Vagina (tissue), 2 donors: ENCODE measurements around the gene KCNQ4. TPM values are rescaled to one million over a fixed set of nuclear protein-coding genes. Genes with fewer than 3 reads are reported as not detected.

Experiments
- DNase-seq, 2 donors: peaks; one replicate each; pipeline ENCODE4 v3.0.0-alpha.2; 2017; ENCODE audit errors: extremely low spot score in 2 of 2
- H3K27ac ChIP-seq: fragments of 200-600 bp; sonication (generic); one replicate; pipeline ENCODE4 v1.5.1; 2019
- H3K27me3 ChIP-seq: fragments of 200-600 bp; sonication (generic); one replicate; pipeline ENCODE4 v1.5.1; 2019
- H3K36me3 ChIP-seq, 2 donors: fragments of 200-600 bp; sonication (generic); one replicate each; pipeline ENCODE4 v1.5.1; 2017 to 2019
- H3K4me1 ChIP-seq: fragments of 200-600 bp; sonication (generic); one replicate; pipeline ENCODE4 v1.5.1; 2019
- H3K4me3 ChIP-seq, 2 donors: fragments of 200-600 bp; sonication (generic); 1 replicate in 1 of 2; 2 replicates in 1 of 2; pipeline ENCODE4 v1.5.1; 2016 to 2019
- H3K9me3 ChIP-seq: fragments of 200-600 bp; sonication (generic); one replicate; pipeline ENCODE4 v1.5.1; 2019
- POLR2A ChIP-seq, 2 donors: fragments of 450-650 bp; IDR thresholded peaks; one replicate each; pipeline ENCODE4 v1.6.1; 2017; ENCODE audit warnings: antibody characterized with exemption in 2 of 2, mild to moderate bottlenecking in 2 of 2, moderate library complexity in 2 of 2
- POLR2AphosphoS5 ChIP-seq, 2 donors: sonication (generic); formaldehyde crosslinking; IDR thresholded peaks; one replicate each; pipeline ENCODE4 v1.9.0; 2017; ENCODE audit warnings: antibody characterized with exemption in 2 of 2, mild to moderate bottlenecking in 2 of 2, low read depth in 1 of 2; ENCODE audit not compliant: insufficient read depth in 1 of 2
- intact Hi-C: fragments of 100-400 bp; cut with DNase I; formaldehyde crosslinking; loops from one replicate; pipeline ENCODE4 v1.15.1; 2023
- total RNA-seq: library from RNA; depleted of rRNA; stranded (reverse); fragments of >200 nt; gene quantifications from one replicate; pipeline ENCODE4 v1.2.3, GENCODE V29; 2016
- TF ChIP-seq, protein P1 (sequence below), 3 experiments: fragments of 450-650 bp in 2 of 3; fragments of 200-600 bp in 1 of 3; sonication (generic) in 1 of 3; IDR thresholded peaks; one replicate each; pipeline ENCODE4 v1.5.1; 2017 to 2019; ENCODE audit warnings: antibody characterized with exemption in 3 of 3, mild to moderate bottlenecking in 2 of 3, moderate library complexity in 2 of 3

KCNQ4 gene
- total RNA-seq, 1 donor from 2014 or later: 2.0 TPM

- DNase-seq: no peak
- no peak for TF ChIP-seq POLR2A (IDR thresholded peaks at IDR 0.05)
- TF ChIP-seq POLR2AphosphoS5 (IDR thresholded peaks at IDR 0.05; ENCODE audit: insufficient read depth in 1 of 2, low read depth in 1 of 2): no peak
- TF ChIP-seq, protein P1, sequence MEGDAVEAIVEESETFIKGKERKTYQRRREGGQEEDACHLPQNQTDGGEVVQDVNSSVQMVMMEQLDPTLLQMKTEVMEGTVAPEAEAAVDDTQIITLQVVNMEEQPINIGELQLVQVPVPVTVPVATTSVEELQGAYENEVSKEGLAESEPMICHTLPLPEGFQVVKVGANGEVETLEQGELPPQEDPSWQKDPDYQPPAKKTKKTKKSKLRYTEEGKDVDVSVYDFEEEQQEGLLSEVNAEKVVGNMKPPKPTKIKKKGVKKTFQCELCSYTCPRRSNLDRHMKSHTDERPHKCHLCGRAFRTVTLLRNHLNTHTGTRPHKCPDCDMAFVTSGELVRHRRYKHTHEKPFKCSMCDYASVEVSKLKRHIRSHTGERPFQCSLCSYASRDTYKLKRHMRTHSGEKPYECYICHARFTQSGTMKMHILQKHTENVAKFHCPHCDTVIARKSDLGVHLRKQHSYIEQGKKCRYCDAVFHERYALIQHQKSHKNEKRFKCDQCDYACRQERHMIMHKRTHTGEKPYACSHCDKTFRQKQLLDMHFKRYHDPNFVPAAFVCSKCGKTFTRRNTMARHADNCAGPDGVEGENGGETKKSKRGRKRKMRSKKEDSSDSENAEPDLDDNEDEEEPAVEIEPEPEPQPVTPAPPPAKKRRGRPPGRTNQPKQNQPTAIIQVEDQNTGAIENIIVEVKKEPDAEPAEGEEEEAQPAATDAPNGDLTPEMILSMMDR (IDR thresholded peaks at IDR 0.05): no peak
- Histone ChIP-seq H3K27ac (no peak overlapping the region), H3K4me1 (peaks cover 14% of the 10 kb centered on the region), H3K27me3 (no peaks in the 10 kb centered on the region), H3K9me3 (no peaks in the 10 kb centered on the region), H3K36me3 (no peaks in the 10 kb centered on the region), H3K4me3 (no peak overlapping the region)
- intact Hi-C loops: no loop called here
These were observed 24.9 kb downstream of the KCNQ4 start for GRCh38 chr1:40808444-40808843.

DNA sequence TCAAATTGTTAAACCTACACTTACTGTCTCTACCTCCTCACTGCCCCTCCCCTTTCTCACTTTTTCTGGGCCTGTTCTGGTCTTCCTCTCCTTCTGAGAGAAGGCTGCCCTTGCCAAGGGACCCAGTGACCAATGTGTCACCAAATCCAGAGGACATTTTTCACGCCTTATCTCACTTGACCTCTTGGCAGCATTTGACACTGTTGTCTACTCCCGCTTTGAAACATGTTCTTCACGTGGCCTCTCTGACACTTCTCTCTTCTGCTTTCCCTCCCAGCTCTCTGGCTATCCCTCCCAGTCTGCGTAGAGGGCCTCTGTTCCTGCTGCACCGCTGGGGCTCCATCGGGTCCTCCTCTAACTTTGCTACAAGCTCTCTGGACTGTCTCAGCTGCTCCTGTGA, 25.3 kb downstream of the KCNQ4 start:
- Histone ChIP-seq H3K4me1 (peaks cover 14% of the 10 kb centered on the region), H3K36me3 (no peaks in the 10 kb centered on the region), H3K27ac (no peak overlapping the region), H3K9me3 (no peaks in the 10 kb centered on the region), H3K4me3 (no peak overlapping the region), H3K27me3 (no peaks in the 10 kb centered on the region)
- intact Hi-C loops: no loop called here
- DNase-seq: no peak
- TF ChIP-seq POLR2A (IDR thresholded peaks at IDR 0.05) (no peak), POLR2AphosphoS5 (IDR thresholded peaks at IDR 0.05; ENCODE audit: insufficient read depth in 1 of 2, low read depth in 1 of 2) (no peak)
- TF ChIP-seq, protein P1 (IDR thresholded peaks at IDR 0.05): no peak

- DNase-seq: no peak
- intact Hi-C loops: no loop called here
- peaks cover 14% of the 10 kb centered on the region for H3K4me1 ChIP-seq
- no peaks in the 10 kb centered on the region for H3K27me3 ChIP-seq
- no peak overlapping the region for H3K4me3 ChIP-seq
- no peaks in the 10 kb centered on the region for H3K9me3 ChIP-seq
- TF ChIP-seq POLR2A (IDR thresholded peaks at IDR 0.05): no peak
- TF ChIP-seq POLR2AphosphoS5 (IDR thresholded peaks at IDR 0.05; ENCODE audit: insufficient read depth in 1 of 2, low read depth in 1 of 2): no peak
- TF ChIP-seq, protein P1 (IDR thresholded peaks at IDR 0.05): no peak
- no peak overlapping the region for H3K27ac ChIP-seq
- no peaks in the 10 kb centered on the region for H3K36me3 ChIP-seq
These were observed 27.3 kb downstream of the KCNQ4 start for GRCh38 chr1:40810927-40811326.

DNA sequence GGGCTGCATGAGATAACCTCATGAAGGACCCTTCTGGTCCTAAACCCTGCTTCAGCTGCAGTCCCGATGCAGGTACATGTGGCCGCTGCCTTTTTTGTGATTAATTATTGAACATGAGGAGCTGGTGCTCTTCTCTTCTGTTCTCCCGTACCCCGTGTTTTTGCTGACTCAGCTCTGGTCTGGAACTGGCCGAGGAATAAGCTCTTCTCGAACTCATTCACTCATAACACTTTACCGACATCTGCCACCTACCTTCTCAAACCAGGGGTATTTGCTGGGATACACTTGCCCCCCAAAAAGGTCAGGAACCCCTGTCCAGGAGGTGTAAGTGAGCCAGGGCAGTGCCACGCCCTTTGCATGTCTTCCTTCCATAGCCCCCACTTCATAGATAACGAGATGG, 31.8 kb downstream of the KCNQ4 start:
- no peak overlapping the region for H3K4me3 ChIP-seq
- H3K36me3 ChIP-seq: no peaks in the 10 kb centered on the region
- TF ChIP-seq, protein P1 (IDR thresholded peaks at IDR 0.05): no peak
- no peak for TF ChIP-seq POLR2AphosphoS5 (IDR thresholded peaks at IDR 0.05; ENCODE audit: insufficient read depth in 1 of 2, low read depth in 1 of 2)
- TF ChIP-seq POLR2A (IDR thresholded peaks at IDR 0.05): no peak
- no peak for DNase-seq
- H3K4me1 ChIP-seq: peaks cover 10% of the 10 kb centered on the region
- no peaks in the 10 kb centered on the region for H3K9me3 ChIP-seq
- H3K27me3 ChIP-seq: no peaks in the 10 kb centered on the region
- intact Hi-C loops: no loop called here
- H3K27ac ChIP-seq: no peak overlapping the region

- Histone ChIP-seq H3K4me3 (peak overlapping the region; percentile 42 to 47), H3K27me3 (no peaks in the 10 kb centered on the region), H3K36me3 (no peaks in the 10 kb centered on the region), H3K27ac (no peak overlapping the region), H3K9me3 (no peaks in the 10 kb centered on the region), H3K4me1 (peaks cover 10% of the 10 kb centered on the region)
- intact Hi-C loops: no loop called here
- TF ChIP-seq POLR2A (IDR thresholded peaks at IDR 0.05) (no peak), POLR2AphosphoS5 (IDR thresholded peaks at IDR 0.05; ENCODE audit: insufficient read depth in 1 of 2, low read depth in 1 of 2) (no peak)
- TF ChIP-seq, protein P1 (IDR thresholded peaks at IDR 0.05): no peak
- DNase-seq: no peak
These were observed 34.2 kb downstream of the KCNQ4 start for GRCh38 chr1:40817791-40818263.
